ENCODE results near the gene TBATA.

DNA sequence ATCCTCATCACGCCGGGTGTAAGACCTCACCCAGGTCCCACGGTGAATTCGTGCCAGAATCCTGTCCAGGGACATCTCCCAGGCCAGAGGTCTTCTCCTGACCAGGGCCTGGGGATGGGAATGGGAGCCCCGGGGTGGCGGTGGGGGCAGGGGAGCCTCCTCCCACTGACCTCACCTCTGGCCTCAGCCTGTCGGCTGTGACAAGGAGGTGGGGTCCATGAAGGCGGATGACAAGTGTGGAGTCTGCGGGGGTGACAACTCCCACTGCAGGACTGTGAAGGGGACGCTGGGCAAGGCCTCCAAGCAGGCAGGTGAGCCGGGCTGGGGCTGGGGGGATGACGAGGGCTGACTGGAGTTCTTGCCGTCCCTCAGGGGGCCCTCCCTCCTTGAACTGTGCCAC, 41.3 kb downstream of the TBATA start:
- TF ChIP-seq KDM5A (IDR thresholded peaks at IDR 0.05; ENCODE audit: low read length) (no peak), SRF (IDR thresholded peaks at IDR 0.05; ENCODE audit: low read depth, low read length) (no peak), TEAD4 (IDR thresholded peaks at IDR 0.05; ENCODE audit: low read depth, low read length) (no peak)
- TF ChIP-seq, protein P1, sequence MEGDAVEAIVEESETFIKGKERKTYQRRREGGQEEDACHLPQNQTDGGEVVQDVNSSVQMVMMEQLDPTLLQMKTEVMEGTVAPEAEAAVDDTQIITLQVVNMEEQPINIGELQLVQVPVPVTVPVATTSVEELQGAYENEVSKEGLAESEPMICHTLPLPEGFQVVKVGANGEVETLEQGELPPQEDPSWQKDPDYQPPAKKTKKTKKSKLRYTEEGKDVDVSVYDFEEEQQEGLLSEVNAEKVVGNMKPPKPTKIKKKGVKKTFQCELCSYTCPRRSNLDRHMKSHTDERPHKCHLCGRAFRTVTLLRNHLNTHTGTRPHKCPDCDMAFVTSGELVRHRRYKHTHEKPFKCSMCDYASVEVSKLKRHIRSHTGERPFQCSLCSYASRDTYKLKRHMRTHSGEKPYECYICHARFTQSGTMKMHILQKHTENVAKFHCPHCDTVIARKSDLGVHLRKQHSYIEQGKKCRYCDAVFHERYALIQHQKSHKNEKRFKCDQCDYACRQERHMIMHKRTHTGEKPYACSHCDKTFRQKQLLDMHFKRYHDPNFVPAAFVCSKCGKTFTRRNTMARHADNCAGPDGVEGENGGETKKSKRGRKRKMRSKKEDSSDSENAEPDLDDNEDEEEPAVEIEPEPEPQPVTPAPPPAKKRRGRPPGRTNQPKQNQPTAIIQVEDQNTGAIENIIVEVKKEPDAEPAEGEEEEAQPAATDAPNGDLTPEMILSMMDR (IDR thresholded peaks at IDR 0.05; ENCODE audit: control extremely low read depth in 1 of 3, insufficient read depth in 1 of 3, low read depth in 1 of 3, low read length in 3 of 3), result no peak

All from H1 (cell line).